ENCODE measurements around the gene NFIA.

NFIA gene

GRCh38 chr1:61389926-61390845 is 307.8 kb downstream of the NFIA start (continued):
- no peak for TF ChIP-seq ZNF629 (tag by site-specific recombination; IDR thresholded peaks at IDR 0.05)
- TF ChIP-seq ZBTB1 (tag by site-specific recombination; IDR thresholded peaks at IDR 0.05) = no peak
- no peak for TF ChIP-seq ZNF146 (tag by site-specific recombination; IDR thresholded peaks at IDR 0.05)
- no peak for TF ChIP-seq ZNF776 (tag by site-specific recombination; IDR thresholded peaks at IDR 0.05; ENCODE audit: borderline replicate concordance)
- TF ChIP-seq ZNF24 (tag by site-specific recombination; IDR thresholded peaks at IDR 0.05) = no peak
- no peak for TF ChIP-seq ZNF677 (tag by site-specific recombination; IDR thresholded peaks at IDR 0.05)
- no peak for TF ChIP-seq ZNF501 (tag by site-specific recombination; IDR thresholded peaks at IDR 0.05)
- no peak for TF ChIP-seq KLF8 (tag by site-specific recombination; IDR thresholded peaks at IDR 0.05)
- TF ChIP-seq ZBTB11 (tag by site-specific recombination; conservative IDR thresholded peaks at IDR 0.05; ENCODE audit: low read depth) = no peak
- no peak for TF ChIP-seq HIC1 (tag by site-specific recombination; IDR thresholded peaks at IDR 0.05)
- TF ChIP-seq FEZF1 (tag by site-specific recombination; IDR thresholded peaks at IDR 0.05) = 0 out of 2 replicates have a peak, but pooled peaks have one; percentile 21
- no peak for TF ChIP-seq ZNF585B (tag by site-specific recombination; IDR thresholded peaks at IDR 0.05)
- TF ChIP-seq ZXDB (tag by site-specific recombination; IDR thresholded peaks at IDR 0.05) = no peak
- no peak for TF ChIP-seq ZNF404 (tag by site-specific recombination; IDR thresholded peaks at IDR 0.05)

- ChIA-PET CTCF (interaction anchor here (0.7 to 0.8 kb wide), 2 partner anchors 54 to 197 kb away, joined by 3 to 5 read pairs; no protein-coding TSS in a partner anchor), POLR2A (no interaction called here)
- Histone ChIP-seq H3K36me3 (ENCODE audit: control insufficient read depth in 2 of 2, insufficient read depth in 1 of 2, low read length in 2 of 2) (no peaks in the 10 kb centered on the region), H3K4me1 (ENCODE audit: control insufficient read depth, insufficient read depth, low read length) (peaks cover 15% of the 10 kb centered on the region), H3K9me3 (ENCODE audit: control insufficient read depth, insufficient read depth, low read depth, low read length) (no peaks in the 10 kb centered on the region), H3K4me3 (ENCODE audit: low read depth, low read length) (no peak overlapping the region), H3K27ac (ENCODE audit: extremely low read depth, low read depth, low read length) (no peak overlapping the region)
- peak; percentile 60; the same call in 1 of the 2 replicates for TF ChIP-seq ZNF391 (tag by site-specific recombination; IDR thresholded peaks at IDR 0.05; ENCODE audit: borderline replicate concordance, low read depth)
- peak; percentile 44; the same call in 1 of the 2 replicates for TF ChIP-seq ZNF513 (tag by site-specific recombination; IDR thresholded peaks at IDR 0.05)
- TF ChIP-seq ZNF184 (tag by site-specific recombination; IDR thresholded peaks at IDR 0.05) = peak; percentile 44; the same call in 1 of the 2 replicates
- no peak for TF ChIP-seq KLF1 (tag by site-specific recombination; IDR thresholded peaks at IDR 0.05)
- 0 out of 2 replicates have a peak, but pooled peaks have one; percentile 5 for TF ChIP-seq TRIM28 (IDR thresholded peaks at IDR 0.05; ENCODE audit: borderline replicate concordance, low read length)
- no peak for TF ChIP-seq ZNF148 (tag by site-specific recombination; IDR thresholded peaks at IDR 0.05; ENCODE audit: borderline replicate concordance)
- TF ChIP-seq ZNF558 (tag by site-specific recombination; IDR thresholded peaks at IDR 0.05) = no peak
- no peak for TF ChIP-seq ZNF677 (tag by site-specific recombination; IDR thresholded peaks at IDR 0.05)
- peak; percentile 100 for TF ChIP-seq ZNF664 (tag by site-specific recombination; IDR thresholded peaks at IDR 0.05)
- TF ChIP-seq ZNF221 (tag by site-specific recombination; IDR thresholded peaks at IDR 0.05; ENCODE audit: borderline replicate concordance) = no peak
- TF ChIP-seq ZNF121 (tag by site-specific recombination; IDR thresholded peaks at IDR 0.05) = no peak
- TF ChIP-seq KLF10 (tag by site-specific recombination; IDR thresholded peaks at IDR 0.05) = no peak
- no peak for TF ChIP-seq ZNF701 (tag by site-specific recombination; IDR thresholded peaks at IDR 0.05)
- no peak for TF ChIP-seq ZNF140 (tag by site-specific recombination; IDR thresholded peaks at IDR 0.05)
- TF ChIP-seq ZXDB (tag by site-specific recombination; IDR thresholded peaks at IDR 0.05) = 0 out of 2 replicates have a peak, but pooled peaks have one; percentile 26
These were observed 309.4 kb downstream of the NFIA start for GRCh38 chr1:61391730-61392129.

Measured in HEK293 (cell line).